Stimulated activated CD8-positive, alpha-beta memory T cell treated with anti-CD3 and anti-CD28 coated beads, Interleukin-12 subunit alpha, Interleukin-12 subunit beta, amount 100 ng/mL, for 24 hours (primary cell): ENCODE results near the gene GCC2.
"Not testable (repeated sequence)": the region's sequence is repeated elsewhere in the genome, so short reads cannot be mapped to it uniquely, and the experiment has no call there.

Source experiments
- DNase-seq: peaks from one replicate; pipeline ENCODE4 v3.0.0-alpha.2; 2020; ENCODE audit errors: extremely low read depth

Gene GCC2

GRCh38 chr2:108444941-108445840 lies 3.8 kb upstream of the GCC2 start:
- no peak for DNase-seq

- DNase-seq, result no peak
Observed at GRCh38 chr2:108446703-108447102, 2.3 kb upstream of the GCC2 start.

- no peak for DNase-seq
Observed at GRCh38 chr2:108447947-108448677, 894 bp upstream of the GCC2 start.

- DNase-seq, result no peak
Observed at GRCh38 chr2:108449410-108450130, 564 bp downstream of the GCC2 start.

GRCh38 chr2:108450863-108451262 lies 1.9 kb downstream of the GCC2 start:
- DNase-seq, result no peak

GRCh38 chr2:108451976-108452375 lies 3.0 kb downstream of the GCC2 start:
- DNase-seq, result no peak

GRCh38 chr2:108453530-108453929 lies 4.5 kb downstream of the GCC2 start:
- not testable (repeated sequence) for DNase-seq

GRCh38 chr2:108454440-108454839 lies 5.4 kb downstream of the GCC2 start:
- DNase-seq, result no peak

GRCh38 chr2:108455571-108455970 lies 6.6 kb downstream of the GCC2 start:
- DNase-seq, result no peak

GRCh38 chr2:108458082-108458481 lies 9.1 kb downstream of the GCC2 start:
- DNase-seq, result no peak

GRCh38 chr2:108459441-108459840 lies 10.4 kb downstream of the GCC2 start:
- DNase-seq, result no peak

GRCh38 chr2:108460345-108461037 lies 11.5 kb downstream of the GCC2 start:
- DNase-seq, result no peak

- no peak for DNase-seq
Observed at GRCh38 chr2:108477099-108477498, 28.1 kb downstream of the GCC2 start.

GRCh38 chr2:108485253-108485652 lies 36.2 kb downstream of the GCC2 start:
- DNase-seq, result no peak

GRCh38 chr2:108490506-108491122 lies 41.6 kb downstream of the GCC2 start:
- no peak for DNase-seq

GRCh38 chr2:108491848-108492247 lies 42.8 kb downstream of the GCC2 start:
- DNase-seq, result no peak

GRCh38 chr2:108492364-108492763 lies 43.4 kb downstream of the GCC2 start:
- DNase-seq, result no peak

- not testable (repeated sequence) for DNase-seq
Observed at GRCh38 chr2:108496167-108496566, 47.2 kb downstream of the GCC2 start.

- DNase-seq, result not testable (repeated sequence)
Observed at GRCh38 chr2:108507620-108508019, 58.6 kb downstream of the GCC2 start.

GRCh38 chr2:108512431-108512830 lies 63.4 kb downstream of the GCC2 start:
- not testable (repeated sequence) for DNase-seq

- DNase-seq, result not testable (repeated sequence)
Observed at GRCh38 chr2:108514478-108514877, 65.5 kb downstream of the GCC2 start.
